NCI-H69 (cell line): ENCODE results near the gene KRT34.

Experiments used
- DNase-seq: peaks from one replicate; lab custom pipeline; 2025; lab: John Stamatoyannopoulos, UW

The KRT34 gene

DNA sequence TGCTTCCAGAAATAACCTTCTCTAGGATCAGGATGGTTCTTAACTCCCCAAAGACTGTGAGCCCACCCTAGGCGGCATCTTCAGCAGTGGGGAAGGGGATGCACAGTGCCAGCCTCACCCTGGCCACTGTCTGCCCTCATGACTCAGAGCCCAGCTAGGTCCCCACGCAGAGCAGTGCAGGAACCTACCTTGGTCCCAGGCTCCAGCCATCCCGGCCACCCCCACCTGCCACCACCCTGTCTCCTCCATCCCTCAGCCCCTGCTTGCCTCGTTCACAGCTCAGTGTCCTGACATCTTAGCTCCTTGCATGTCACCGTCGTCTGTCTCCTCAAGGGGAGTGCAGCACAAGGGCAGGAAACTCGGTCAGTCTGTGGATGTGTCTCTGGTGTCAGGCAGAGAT, 50.5 kb downstream of the KRT34 start:
- no peak for DNase-seq

GRCh38 chr17:41329279-41329948, 52.7 kb downstream of the KRT34 start:
- DNase-seq: peak; percentile 60

DNA sequence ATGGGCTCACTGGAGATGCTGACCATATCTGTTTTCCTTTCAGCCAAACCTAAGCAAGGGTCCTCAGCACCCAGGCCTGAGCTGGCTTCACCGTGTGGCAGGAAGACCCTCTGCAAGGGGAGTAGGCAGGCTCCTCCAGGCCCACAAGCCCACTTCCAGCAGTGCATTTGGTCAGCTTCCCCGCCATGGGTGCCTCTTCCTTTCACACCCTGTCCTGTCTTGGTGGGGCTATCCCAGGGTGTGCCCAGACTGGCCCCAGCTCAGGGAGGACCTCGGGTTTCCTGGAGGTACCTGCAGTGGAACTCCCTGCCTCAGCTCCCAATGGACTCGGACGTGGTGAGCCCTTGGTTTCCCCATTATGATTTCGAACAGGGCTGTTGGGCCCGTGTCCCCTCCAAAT, 53.9 kb downstream of the KRT34 start:
- DNase-seq: no peak
